ENCODE results near the gene CYB561D2.

The CYB561D2 gene

DNA sequence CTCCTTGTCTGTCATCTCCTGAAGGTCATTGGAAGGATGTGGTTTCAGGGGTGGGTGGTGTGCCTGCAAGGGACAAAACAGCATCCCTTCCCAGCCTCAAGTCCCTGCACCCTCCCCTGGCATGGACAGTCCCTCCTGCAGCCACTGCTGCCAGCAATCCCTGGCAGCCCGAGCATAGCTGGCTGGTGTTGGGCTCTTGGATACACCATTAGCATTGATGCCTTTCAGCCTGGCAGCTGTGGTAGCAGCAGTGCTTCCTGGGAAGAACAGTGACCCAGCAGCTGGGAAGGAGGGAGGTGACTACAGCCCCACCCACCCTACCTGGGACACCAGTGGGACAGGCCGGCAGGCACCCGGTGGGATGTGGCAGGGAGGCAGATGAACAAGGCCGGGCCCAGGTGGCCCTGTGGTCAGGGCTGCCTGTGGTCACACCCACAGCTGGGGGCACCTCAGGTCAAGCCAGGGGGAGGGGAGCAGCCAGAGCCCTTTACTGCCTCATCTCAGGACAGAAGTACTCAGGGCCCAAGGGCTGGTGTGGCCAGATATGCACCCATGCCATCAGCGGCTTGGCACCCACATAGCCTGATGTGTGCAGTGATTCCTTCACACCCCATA lies 41.5 kb downstream of the CYB561D2 start:
- DNase-seq (ENCODE audit: low spot score): no peak

DNA sequence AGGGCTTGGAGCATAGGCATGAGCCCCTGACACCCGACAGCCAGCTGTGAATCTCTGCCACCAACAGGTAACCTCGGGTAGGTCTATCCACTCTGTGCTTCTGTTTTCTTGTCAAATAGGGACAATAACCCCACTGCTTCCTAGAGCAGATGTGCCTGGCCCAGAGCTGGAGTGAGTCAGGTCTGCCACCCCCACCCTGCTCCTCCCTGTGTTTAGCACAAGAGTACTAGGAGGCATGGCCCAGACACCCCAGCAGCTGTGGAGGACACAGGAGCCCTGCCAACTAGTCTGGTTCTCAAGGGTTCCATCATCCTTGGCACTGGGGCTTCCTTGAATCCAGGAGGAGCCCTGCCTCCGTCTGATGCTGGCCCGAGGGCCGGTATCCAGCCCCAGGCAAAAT lies 42.4 kb downstream of the CYB561D2 start:
- DNase-seq (ENCODE audit: low spot score): no peak

DNA sequence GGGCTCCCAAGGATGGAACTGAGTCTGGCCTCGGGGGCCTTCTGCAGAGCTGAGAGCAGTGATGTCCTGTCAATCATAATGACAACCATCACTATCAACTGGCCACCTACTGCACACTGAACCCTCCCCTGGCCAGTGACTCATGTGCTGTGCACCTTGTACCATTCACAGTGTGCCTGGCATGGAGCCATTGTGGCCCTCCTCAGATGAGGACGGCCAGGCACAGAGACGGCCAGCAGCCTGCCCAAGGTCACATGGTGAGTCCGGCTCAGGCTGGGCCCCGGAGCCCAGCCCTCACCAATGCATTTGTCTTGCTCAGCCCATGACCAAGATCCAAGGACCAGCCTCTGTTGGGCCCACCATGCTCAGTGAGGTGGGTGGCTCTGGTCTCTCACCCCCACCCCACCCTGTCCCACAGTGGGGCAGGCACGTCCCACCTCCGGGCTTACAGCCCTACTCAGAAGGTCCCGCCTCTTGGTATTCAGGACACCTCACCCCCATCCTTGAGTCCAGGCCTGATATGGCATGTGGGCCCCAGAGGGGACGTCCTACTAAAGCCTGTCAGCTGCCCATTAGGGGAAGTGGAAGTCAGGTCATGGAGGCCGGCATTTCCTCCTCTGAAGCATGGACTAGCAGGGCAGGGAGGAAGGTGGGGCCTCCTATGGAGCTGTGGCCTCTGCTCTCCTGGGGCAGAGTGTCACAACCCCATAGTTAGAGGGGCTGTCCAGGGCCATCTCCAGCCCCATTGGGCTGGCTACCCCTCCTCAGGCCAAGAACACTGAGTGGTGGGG lies 44.6 kb downstream of the CYB561D2 start:
- no peak for DNase-seq (ENCODE audit: low spot score)

DNA sequence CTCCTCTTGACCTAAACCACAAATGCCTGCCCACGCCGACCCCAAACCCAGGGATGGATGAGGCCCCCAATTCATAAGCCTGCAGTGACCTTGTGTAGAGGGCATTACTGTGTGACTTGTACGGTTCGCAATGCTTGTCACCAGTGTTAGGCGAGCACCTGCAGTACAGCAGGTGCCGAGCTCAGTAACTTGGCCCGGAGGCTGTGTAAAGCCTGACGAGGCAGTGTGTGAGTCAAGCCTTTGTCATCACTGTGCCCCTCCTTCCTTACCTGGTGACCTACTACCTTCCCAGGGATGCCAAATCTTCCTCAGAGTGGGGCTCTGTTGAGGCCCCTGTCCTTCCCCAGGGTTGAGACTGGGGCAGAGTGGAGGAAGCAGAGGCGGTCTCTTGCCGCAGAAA lies 45.8 kb downstream of the CYB561D2 start:
- no peak for DNase-seq (ENCODE audit: low spot score)

DNA sequence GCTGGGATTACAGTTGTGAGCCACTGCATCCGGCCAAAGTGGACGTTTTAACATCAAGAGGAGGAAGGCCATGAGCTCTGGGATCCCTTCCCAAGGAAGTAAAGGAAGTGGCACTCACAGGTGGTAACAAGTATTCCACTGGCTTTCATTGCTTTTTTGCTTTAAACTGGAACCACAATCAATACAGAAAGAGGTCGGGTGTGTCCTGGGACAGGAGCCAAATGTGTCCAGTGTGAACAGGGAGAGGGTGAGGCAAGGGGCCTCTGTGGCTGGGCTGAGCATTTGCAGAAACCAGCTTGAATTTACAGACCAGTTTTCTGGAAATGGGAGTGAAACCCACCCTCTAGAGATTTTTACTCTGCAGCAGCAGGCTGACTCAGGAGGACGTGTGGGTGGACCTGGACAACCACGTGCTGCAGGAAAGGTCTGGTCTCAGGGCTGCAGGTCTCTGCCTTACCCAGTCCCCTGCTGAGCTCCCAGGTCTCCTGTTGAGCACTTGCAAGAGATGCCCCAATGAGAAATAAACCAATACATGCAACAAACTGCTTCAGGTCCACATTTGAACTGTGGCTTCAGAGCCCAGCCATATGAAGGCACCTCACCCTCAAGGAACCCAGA lies 51.4 kb downstream of the CYB561D2 start:
- no peak for DNase-seq (ENCODE audit: low spot score)

Measured in germinal center (tissue), 1 donor.